H1 (cell line): Measurements from ENCODE around the gene UBE2K.
"Not testable (repeated sequence)": the region's sequence is repeated elsewhere in the genome, so short reads cannot be mapped to it uniquely, and the experiment has no call there.

ENCODE experiments used
- GABPA ChIP-seq: IDR thresholded peaks from 2 replicates; pipeline ENCODE4 v1.6.1; 2011; ENCODE audit warnings: mild to moderate bottlenecking, low read length, moderate library complexity, borderline replicate concordance; ENCODE audit not compliant: insufficient read depth
- POLR2A ChIP-seq, 2 experiments: IDR thresholded peaks; 1 replicate in 1 of 2; 2 replicates in 1 of 2; pipeline ENCODE4 v1.6.1; 2011; ENCODE audit warnings: low read depth in 2 of 2, low read length in 2 of 2, mild to moderate bottlenecking in 2 of 2; ENCODE audit errors: control extremely low read depth in 1 of 2
- POLR2AphosphoS5 ChIP-seq: IDR thresholded peaks from 2 replicates; pipeline ENCODE4 v1.6.1; 2011; ENCODE audit warnings: low read depth, low read length

GRCh38 chr4:39681003-39681402, 16.9 kb upstream of the UBE2K start:
- TF ChIP-seq POLR2A (IDR thresholded peaks at IDR 0.05; ENCODE audit: control extremely low read depth in 1 of 2, low read depth in 2 of 2, low read length in 2 of 2); GABPA; POLR2AphosphoS5: not testable (repeated sequence)
